IMR-90 (cell line): ENCODE measurements around the gene ADAP1. TPM values are rescaled to one million over a fixed set of nuclear protein-coding genes. Genes with fewer than 3 reads are reported as not detected.

Experiments
- ATAC-seq: fragments of 200-7000 bp; cut with Tn5 transposase; 2 replicates; pipeline ENCODE4 v1.9.1; 2020; ENCODE audit warnings: low read depth, mild to moderate bottlenecking, moderate library complexity
- BruUV-seq: library from RNA; stranded (reverse); fragments of 400-500 nt; replicated peaks from 2 replicates; lab custom pipeline; 2021; lab: Mats Ljungman, UMichigan
- CTCF ChIA-PET: fragments of 300-600 bp; formaldehyde crosslinking; extraction: SDS; loops from one replicate; lab custom pipeline; 2021; ENCODE audit warnings: antibody characterized with exemption; lab: Yijun Ruan, JAX
- POLR2A ChIA-PET: fragments of 300-600 bp; sonication (Branson Sonifier 250); formaldehyde crosslinking; loops from one replicate; lab custom pipeline; 2022; ENCODE audit warnings: antibody characterized with exemption; ENCODE audit not compliant: unreplicated experiment; lab: Charles Lee
- DNase-seq: peaks from one replicate; pipeline ENCODE4 v3.0.0; 2013
- H2AFZ ChIP-seq: replicated peaks from 2 replicates; pipeline ENCODE3; 2013; ENCODE audit warnings: low read length, mild to moderate bottlenecking; ENCODE audit not compliant: poor library complexity
- H2AK5ac ChIP-seq: 2 replicates; pipeline ENCODE4 v1.6.1; 2013; ENCODE audit warnings: low read depth, low read length, inconsistent platforms
- H2AK9ac ChIP-seq: replicated peaks from 2 replicates; pipeline ENCODE3; 2013; ENCODE audit warnings: mild to moderate bottlenecking, low read depth, low read length, moderate library complexity; ENCODE audit not compliant: poor library complexity
- H2BK120ac ChIP-seq: 2 replicates; pipeline ENCODE4 v1.6.1; 2013; ENCODE audit warnings: low read depth, low read length, inconsistent platforms
- H2BK15ac ChIP-seq: 3 replicates; pipeline ENCODE4 v1.6.1; 2013; ENCODE audit warnings: low read depth, low read length, inconsistent platforms
- H2BK20ac ChIP-seq: 2 replicates; pipeline ENCODE4 v1.6.1; 2013; ENCODE audit warnings: low read depth, mild to moderate bottlenecking, inconsistent platforms, low read length, moderate library complexity
- H2BK5ac ChIP-seq: 2 replicates; pipeline ENCODE4 v1.6.1; 2013; ENCODE audit warnings: mild to moderate bottlenecking, low read depth, low read length, inconsistent platforms; ENCODE audit not compliant: poor library complexity, severe bottlenecking
- H3K14ac ChIP-seq: replicated peaks from 2 replicates; pipeline ENCODE4 v1.6.1; 2013; ENCODE audit warnings: low read depth, low read length, inconsistent platforms
- H3K18ac ChIP-seq: 2 replicates; pipeline ENCODE4 v1.6.1; 2013; ENCODE audit warnings: low read depth, low read length, control low read depth
- H3K23ac ChIP-seq: 2 replicates; pipeline ENCODE4 v1.6.1; 2013; ENCODE audit warnings: low read depth, low read length, inconsistent platforms
- H3K27ac ChIP-seq: 2 replicates; pipeline ENCODE4 v1.5.1; 2013; ENCODE audit warnings: mild to moderate bottlenecking, control low read depth, low read length; ENCODE audit not compliant: insufficient read depth
- H3K27me3 ChIP-seq: 2 replicates; pipeline ENCODE4 v1.6.1; 2013; ENCODE audit warnings: low read length; ENCODE audit not compliant: control insufficient read depth, insufficient read depth
- H3K36me3 ChIP-seq: 2 replicates; pipeline ENCODE4 v1.6.1; 2013; ENCODE audit warnings: low read length, mixed read lengths; ENCODE audit not compliant: control insufficient read depth, insufficient read depth
- H3K4ac ChIP-seq: 2 replicates; pipeline ENCODE4 v1.6.1; 2013; ENCODE audit warnings: low read depth, low read length, inconsistent platforms
- H3K4me1 ChIP-seq: 2 replicates; pipeline ENCODE4 v1.6.1; 2013; ENCODE audit warnings: low read length, mixed read lengths; ENCODE audit not compliant: control insufficient read depth, insufficient read depth
- H3K4me2 ChIP-seq: 2 replicates; pipeline ENCODE4 v1.6.1; 2013; ENCODE audit warnings: low read depth, mild to moderate bottlenecking, control low read depth, low read length, moderate library complexity
- H3K4me3 ChIP-seq: 2 replicates; pipeline ENCODE4 v1.5.1; 2013; ENCODE audit warnings: low read depth, mild to moderate bottlenecking, control low read depth, low read length, moderate library complexity; ENCODE audit not compliant: insufficient read depth
- H3K56ac ChIP-seq: 2 replicates; pipeline ENCODE4 v1.6.1; 2013; ENCODE audit warnings: low read length, inconsistent platforms; ENCODE audit not compliant: insufficient read depth; ENCODE audit errors: extremely low read depth
- H3K79me1 ChIP-seq, 2 experiments: 2 replicates each; pipeline ENCODE4 v1.6.1; 2013; ENCODE audit warnings: low read length in 2 of 2, inconsistent platforms in 1 of 2, low read depth in 1 of 2
- H3K9ac ChIP-seq: 2 replicates; pipeline ENCODE4 v1.6.1; 2013; ENCODE audit warnings: low read depth, low read length, control low read depth
- H3K9me1 ChIP-seq: 2 replicates; pipeline ENCODE4 v1.6.1; 2013; ENCODE audit warnings: low read length, inconsistent platforms; ENCODE audit not compliant: insufficient read depth
- H3K9me3 ChIP-seq: 2 replicates; pipeline ENCODE4 v1.6.1; 2013; ENCODE audit warnings: low read length; ENCODE audit not compliant: control insufficient read depth, insufficient read depth
- H4K20me1 ChIP-seq: 2 replicates; pipeline ENCODE4 v1.6.1; 2013; ENCODE audit warnings: low read length, inconsistent platforms; ENCODE audit not compliant: insufficient read depth
- H4K5ac ChIP-seq: 2 replicates; pipeline ENCODE4 v1.6.1; 2013; ENCODE audit warnings: mild to moderate bottlenecking, low read depth, low read length, control low read depth
- H4K8ac ChIP-seq, 2 experiments: 2 replicates each; pipeline ENCODE4 v1.6.1; 2013; ENCODE audit warnings: low read depth in 2 of 2, low read length in 2 of 2, control low read depth in 1 of 2, inconsistent platforms in 1 of 2
- H4K91ac ChIP-seq: 2 replicates; pipeline ENCODE4 v1.6.1; 2013; ENCODE audit warnings: low read depth, low read length, inconsistent platforms; ENCODE audit not compliant: insufficient read depth
- BHLHE40 ChIP-seq: fragments of 150-350 bp; IDR thresholded peaks from 2 replicates; pipeline ENCODE4 v1.6.1; 2016; ENCODE audit warnings: mild to moderate bottlenecking, low read depth, low read length
- CHD1 ChIP-seq: IDR thresholded peaks from 2 replicates; pipeline ENCODE4 v1.6.1; 2012; ENCODE audit warnings: low read depth, low read length, improper control_type of control experiment
- FOS ChIP-seq: fragments of 150-350 bp; IDR thresholded peaks from 2 replicates; pipeline ENCODE4 v1.6.1; 2016; ENCODE audit warnings: low read depth, low read length
- MAFK ChIP-seq: IDR thresholded peaks from 2 replicates; pipeline ENCODE4 v1.6.1; 2012; ENCODE audit warnings: low read depth, low read length, improper control_type of control experiment
- MAZ ChIP-seq: IDR thresholded peaks from 2 replicates; pipeline ENCODE4 v1.6.1; 2012; ENCODE audit warnings: low read depth, mild to moderate bottlenecking, low read length, improper control_type of control experiment, moderate library complexity, borderline replicate concordance
- MXI1 ChIP-seq: IDR thresholded peaks from 2 replicates; pipeline ENCODE4 v1.6.1; 2012; ENCODE audit warnings: low read depth, mild to moderate bottlenecking, low read length, moderate library complexity, borderline replicate concordance
- NFE2L2 ChIP-seq: fragments of 150-350 bp; IDR thresholded peaks from 2 replicates; pipeline ENCODE4 v1.6.1; 2016; ENCODE audit warnings: low read depth, mild to moderate bottlenecking, low read length
- POLR2A ChIP-seq: IDR thresholded peaks from 2 replicates; pipeline ENCODE4 v1.6.1; 2012; ENCODE audit warnings: mild to moderate bottlenecking, low read depth, low read length
- RAD21 ChIP-seq: IDR thresholded peaks from 2 replicates; pipeline ENCODE4 v1.6.1; 2012; ENCODE audit warnings: low read length, improper control_type of control experiment
- RCOR1 ChIP-seq: IDR thresholded peaks from 2 replicates; pipeline ENCODE4 v1.6.1; 2012; ENCODE audit warnings: mild to moderate bottlenecking, low read length, improper control_type of control experiment; ENCODE audit not compliant: insufficient replicate concordance
- RFX5 ChIP-seq: IDR thresholded peaks from 2 replicates; pipeline ENCODE4 v1.8.0; 2012; ENCODE audit warnings: low read depth, mild to moderate bottlenecking, low read length, moderate library complexity
- SMC3 ChIP-seq: fragments of 150-350 bp; IDR thresholded peaks from 2 replicates; pipeline ENCODE4 v1.6.1; 2016; ENCODE audit warnings: low read depth, mild to moderate bottlenecking, antibody characterized with exemption, low read length, moderate library complexity
- WGBS, 2 experiments: methylation state at CpG; one replicate each; pipeline versions ENCODE4 v1.1.5 to v1.1.7; 2013; ENCODE audit warnings: missing lambda C conversion rate in 2 of 2; ENCODE audit not compliant: insufficient read length in 1 of 2; ENCODE audit errors: extremely low coverage in 2 of 2; 5-methylcytosine and 5-hydroxymethylcytosine counted together
- dilution Hi-C: fragments of 300-500 bp; cut with HindIII; formaldehyde crosslinking; loops from one replicate; pipeline ENCODE4 v1.14.3; 2018; ENCODE audit warnings: low sequenced_read_pairs; ENCODE audit not compliant: unreplicated experiment
- in situ Hi-C: fragments of 300-500 bp; cut with MboI; formaldehyde crosslinking; loops from 3 replicates; pipeline ENCODE4 v1.14.3; 2019; ENCODE audit warnings: low sequenced_read_pairs, inconsistent platforms, mixed read lengths
- intact Hi-C: fragments of 100-400 bp; cut with micrococcal nuclease; formaldehyde crosslinking; loops from 2 replicates; pipeline ENCODE4 v1.10.0; 2022
- polyA plus RNA-seq, 3 experiments: library from polyadenylated mRNA; depleted of rRNA; stranded (reverse); fragments of >200 nt; gene quantifications; 2 replicates each; pipeline ENCODE4 v1.2.3, GENCODE V29; 2012; ENCODE audit warnings: low replicate concordance in 1 of 3
- total RNA-seq: library from RNA; depleted of rRNA; stranded (reverse); fragments of >200 nt; gene quantifications from 2 replicates; pipeline ENCODE4 v1.2.3, GENCODE V29; 2012
- TF ChIP-seq, protein P1 (sequence below): fragments of 150-350 bp; IDR thresholded peaks from 2 replicates; pipeline ENCODE4 v1.6.1; 2017; ENCODE audit warnings: mild to moderate bottlenecking, antibody characterized with exemption, low read length, low read depth
- TF ChIP-seq, protein P2 (sequence below): fragments of 150-350 bp; IDR thresholded peaks from 2 replicates; pipeline ENCODE4 v1.6.1; 2016; ENCODE audit warnings: low read depth, mild to moderate bottlenecking, low read length, moderate library complexity, borderline replicate concordance
- TF ChIP-seq, protein P3 (sequence below): conservative IDR thresholded peaks from 2 replicates; pipeline ENCODE4 v1.5.1; 2012; ENCODE audit warnings: mild to moderate bottlenecking, low read depth, low read length, improper control_type of control experiment

The ADAP1 gene
- total and polyA plus RNA-seq, 2 of the 4 experiments (the other 2 are of a cell fraction): 1.4 to 2.0 TPM

DNA sequence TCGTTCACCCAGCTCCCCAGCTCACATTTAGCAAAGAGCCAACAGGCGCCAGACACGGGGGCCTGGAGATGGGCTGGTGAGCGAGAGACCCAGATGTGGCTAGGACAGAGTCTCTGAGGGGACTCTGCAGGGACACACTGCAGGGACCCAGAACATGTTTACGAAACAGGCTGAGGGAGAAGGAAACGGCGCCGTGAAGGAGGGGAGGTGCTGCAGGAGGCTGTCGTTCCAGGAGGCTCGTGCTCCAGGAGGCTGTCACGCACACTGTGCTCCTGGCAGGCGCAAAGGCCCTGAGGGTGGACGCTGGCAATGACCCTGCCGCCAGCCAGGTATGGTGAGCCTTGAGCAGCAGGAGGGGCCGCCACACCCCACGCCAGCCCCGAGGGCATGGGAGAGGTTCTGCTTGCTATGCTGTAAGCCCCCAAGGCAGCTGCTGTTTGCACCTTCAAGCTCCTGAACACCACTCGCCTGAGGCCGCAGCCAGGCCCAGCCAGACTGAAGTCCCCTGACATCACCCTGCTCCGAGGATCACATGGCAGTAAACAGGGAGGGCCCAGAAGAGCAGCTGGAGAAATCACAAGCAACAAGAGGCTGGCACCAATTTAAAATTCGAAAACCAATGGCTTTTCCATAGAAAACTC lies 27.3 kb downstream of the ADAP1 start:
- Histone ChIP-seq H4K8ac (no peak overlapping the region), H3K4me1 (peaks cover 9% of the 10 kb centered on the region), H2AK9ac (no peak overlapping the region), H3K36me3 (no peaks in the 10 kb centered on the region), H4K20me1 (no peaks in the 10 kb centered on the region), H4K91ac (no peak overlapping the region), H4K5ac (no peak overlapping the region), H3K18ac (no peak overlapping the region), H3K9me1 (no peaks in the 10 kb centered on the region), H2AFZ (no peak overlapping the region), H3K9me3 (no peaks in the 10 kb centered on the region), H2AK5ac (no peak overlapping the region), H3K4me2 (no peak overlapping the region), H3K23ac (no peak overlapping the region), H2BK20ac (no peak overlapping the region), H3K9ac (no peak overlapping the region), H3K27me3 (no peaks in the 10 kb centered on the region), H3K27ac (no peak overlapping the region), H3K14ac (no peak overlapping the region), H2BK120ac (no peak overlapping the region), H2BK15ac (no peak overlapping the region), H2BK5ac (no peak overlapping the region), H3K79me1 (no peaks in the 10 kb centered on the region), H3K4me3 (no peak overlapping the region), H3K4ac (no peak overlapping the region), H3K56ac (no peak overlapping the region)
- DNase-seq (no peak), ATAC-seq (no peak)
- CTCF ChIA-PET: no interaction called here
- WGBS, 2 experiments: 79% methylated on average over 10 of the region's 21 CpGs; no CpG with 5 or more reads in 1 of the 2 experiments
- no TSS peak for BruUV-seq
- intact Hi-C loops (no loop called here), dilution Hi-C loops (no loop called here), in situ Hi-C loops (no loop called here)
- POLR2A ChIA-PET: no interaction called here
- TF ChIP-seq RCOR1 (no peak), BHLHE40 (no peak), SMC3 (no peak), NFE2L2 (no peak), MXI1 (no peak), RAD21 (no peak), CHD1 (no peak), RFX5 (no peak), MAFK (no peak), MAZ (no peak), POLR2A (no peak), FOS (no peak)
- TF ChIP-seq, protein P1, sequence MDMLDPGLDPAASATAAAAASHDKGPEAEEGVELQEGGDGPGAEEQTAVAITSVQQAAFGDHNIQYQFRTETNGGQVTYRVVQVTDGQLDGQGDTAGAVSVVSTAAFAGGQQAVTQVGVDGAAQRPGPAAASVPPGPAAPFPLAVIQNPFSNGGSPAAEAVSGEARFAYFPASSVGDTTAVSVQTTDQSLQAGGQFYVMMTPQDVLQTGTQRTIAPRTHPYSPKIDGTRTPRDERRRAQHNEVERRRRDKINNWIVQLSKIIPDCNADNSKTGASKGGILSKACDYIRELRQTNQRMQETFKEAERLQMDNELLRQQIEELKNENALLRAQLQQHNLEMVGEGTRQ: no peak
- TF ChIP-seq, protein P2, sequence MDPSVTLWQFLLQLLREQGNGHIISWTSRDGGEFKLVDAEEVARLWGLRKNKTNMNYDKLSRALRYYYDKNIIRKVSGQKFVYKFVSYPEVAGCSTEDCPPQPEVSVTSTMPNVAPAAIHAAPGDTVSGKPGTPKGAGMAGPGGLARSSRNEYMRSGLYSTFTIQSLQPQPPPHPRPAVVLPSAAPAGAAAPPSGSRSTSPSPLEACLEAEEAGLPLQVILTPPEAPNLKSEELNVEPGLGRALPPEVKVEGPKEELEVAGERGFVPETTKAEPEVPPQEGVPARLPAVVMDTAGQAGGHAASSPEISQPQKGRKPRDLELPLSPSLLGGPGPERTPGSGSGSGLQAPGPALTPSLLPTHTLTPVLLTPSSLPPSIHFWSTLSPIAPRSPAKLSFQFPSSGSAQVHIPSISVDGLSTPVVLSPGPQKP: no peak
- TF ChIP-seq, protein P3, sequence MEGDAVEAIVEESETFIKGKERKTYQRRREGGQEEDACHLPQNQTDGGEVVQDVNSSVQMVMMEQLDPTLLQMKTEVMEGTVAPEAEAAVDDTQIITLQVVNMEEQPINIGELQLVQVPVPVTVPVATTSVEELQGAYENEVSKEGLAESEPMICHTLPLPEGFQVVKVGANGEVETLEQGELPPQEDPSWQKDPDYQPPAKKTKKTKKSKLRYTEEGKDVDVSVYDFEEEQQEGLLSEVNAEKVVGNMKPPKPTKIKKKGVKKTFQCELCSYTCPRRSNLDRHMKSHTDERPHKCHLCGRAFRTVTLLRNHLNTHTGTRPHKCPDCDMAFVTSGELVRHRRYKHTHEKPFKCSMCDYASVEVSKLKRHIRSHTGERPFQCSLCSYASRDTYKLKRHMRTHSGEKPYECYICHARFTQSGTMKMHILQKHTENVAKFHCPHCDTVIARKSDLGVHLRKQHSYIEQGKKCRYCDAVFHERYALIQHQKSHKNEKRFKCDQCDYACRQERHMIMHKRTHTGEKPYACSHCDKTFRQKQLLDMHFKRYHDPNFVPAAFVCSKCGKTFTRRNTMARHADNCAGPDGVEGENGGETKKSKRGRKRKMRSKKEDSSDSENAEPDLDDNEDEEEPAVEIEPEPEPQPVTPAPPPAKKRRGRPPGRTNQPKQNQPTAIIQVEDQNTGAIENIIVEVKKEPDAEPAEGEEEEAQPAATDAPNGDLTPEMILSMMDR: no peak
